NOMO-1 treated with dmso at 0.1 percent for 144 hours (cell line): ENCODE data around the gene SAA2.
"Not testable (repeated sequence)": the region's sequence is repeated elsewhere in the genome, so short reads cannot be mapped to it uniquely, and the experiment has no call there.

Experiments
- DNase-seq: peaks from one replicate; lab custom pipeline; 2025; ENCODE audit not compliant: unreplicated experiment; lab: John Stamatoyannopoulos, UW

The SAA2 gene

DNA sequence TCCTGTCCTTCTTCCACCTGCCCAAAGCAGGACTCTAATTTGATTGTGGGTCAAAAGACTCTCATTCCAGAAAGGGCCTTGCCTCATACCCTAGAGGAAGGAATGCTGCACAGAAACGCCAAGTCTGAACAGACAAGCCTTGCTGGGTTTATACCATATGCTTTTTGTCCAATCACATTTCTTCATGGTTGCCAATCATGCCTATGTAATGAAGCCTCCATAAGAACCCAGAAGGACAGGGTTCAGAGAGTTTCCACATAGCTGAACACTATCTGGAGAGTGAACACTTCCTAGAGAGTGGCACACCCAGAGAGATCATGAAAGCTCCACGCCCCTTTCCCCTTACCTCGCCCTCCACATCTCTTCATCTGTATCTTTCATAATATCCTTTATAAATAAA lies 4.8 kb upstream of the SAA2 start:
- DNase-seq = no peak

DNA sequence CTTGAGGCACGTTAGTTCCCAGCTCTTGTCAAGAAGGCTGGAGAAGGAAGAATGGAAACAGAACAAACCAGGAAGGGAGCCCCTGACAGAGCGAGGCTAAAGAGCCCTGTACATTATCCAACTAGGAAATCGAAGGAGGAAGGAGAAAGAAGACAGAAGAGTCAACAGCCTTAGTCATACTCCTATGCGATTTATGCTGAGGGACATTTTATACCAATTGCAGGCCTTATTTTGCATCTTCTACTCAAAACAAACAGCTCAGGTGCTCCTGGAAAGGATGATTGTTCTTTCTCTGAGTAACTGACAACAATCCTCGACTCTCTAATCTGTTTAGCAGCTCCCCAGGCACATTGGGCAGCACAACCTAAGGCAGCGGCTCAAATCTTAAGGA lies 1.3 kb downstream of the SAA2 start:
- DNase-seq = not testable (repeated sequence)

DNA sequence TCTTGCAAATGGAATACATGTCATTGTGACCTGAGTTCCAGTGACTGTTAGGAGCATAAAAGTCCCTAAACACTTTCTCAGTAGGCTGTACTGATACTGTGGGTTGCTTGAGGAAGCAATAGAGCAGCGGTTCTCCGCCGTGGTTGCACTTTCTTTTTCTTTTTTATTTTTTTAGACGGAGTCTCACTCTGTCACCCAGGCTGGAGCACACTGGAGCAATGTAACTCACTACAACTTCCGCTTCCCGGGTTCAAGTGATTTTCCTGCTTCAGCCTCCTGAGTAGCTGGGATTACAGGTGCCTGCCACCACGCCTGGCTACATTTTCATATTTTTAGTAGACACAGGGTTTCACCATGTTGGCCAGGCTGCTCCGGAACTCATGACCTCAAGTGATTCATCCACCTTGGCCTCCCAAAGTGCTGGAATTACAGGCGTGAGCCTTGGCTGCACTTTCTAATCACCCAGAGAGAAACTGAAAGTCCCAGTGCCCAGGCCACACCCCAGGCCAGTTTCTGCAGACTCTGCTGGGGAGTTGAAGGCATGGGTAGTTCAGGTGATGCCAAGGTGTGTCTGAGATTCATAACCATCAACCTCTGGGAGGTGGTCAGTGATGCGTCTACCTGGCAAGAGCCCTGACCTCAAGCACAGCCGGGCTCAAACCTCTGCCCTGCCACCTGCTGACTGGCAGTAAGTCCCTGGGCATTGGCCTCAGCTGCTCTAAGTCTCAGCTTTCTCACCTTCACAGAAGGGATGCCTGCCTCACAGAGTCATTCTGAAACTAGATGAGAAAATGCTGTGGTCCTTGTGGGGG lies 1.9 kb downstream of the SAA2 start:
- not testable (repeated sequence) for DNase-seq

DNA sequence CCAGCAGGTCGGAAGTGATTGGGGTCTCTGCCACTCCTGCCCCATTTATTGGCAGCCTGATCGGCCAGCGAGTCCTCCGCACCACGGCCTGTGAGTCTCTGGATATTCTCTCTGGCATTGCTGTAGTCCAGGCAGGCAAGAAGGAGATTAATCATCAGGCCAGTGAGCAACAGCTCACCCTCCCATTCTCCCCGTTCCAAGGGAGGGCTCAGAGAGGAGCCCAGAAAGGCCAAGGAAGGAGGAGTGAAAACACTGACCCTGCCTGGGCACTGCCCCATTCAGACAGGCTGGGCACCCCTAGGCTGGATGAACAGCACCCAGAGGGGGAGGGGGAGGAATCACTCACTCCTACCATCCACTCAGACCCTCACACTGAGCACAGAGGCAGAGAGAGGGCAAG lies 3.1 kb downstream of the SAA2 start:
- no peak for DNase-seq

- peak; percentile 28 for DNase-seq
Measured at GRCh38 chr11:18243783-18244362, 4.6 kb downstream of the SAA2 start.

- no peak for DNase-seq
Measured at GRCh38 chr11:18239655-18240054, 8.8 kb downstream of the SAA2 start.

- no peak for DNase-seq
Measured at GRCh38 chr11:18236664-18237356, 11.7 kb downstream of the SAA2 start, which contains the start of gene SAA4. SAA4 (minus strand) TSS chr11:18236802; CDS start chr11:18235926, 876 bp downstream.

DNA sequence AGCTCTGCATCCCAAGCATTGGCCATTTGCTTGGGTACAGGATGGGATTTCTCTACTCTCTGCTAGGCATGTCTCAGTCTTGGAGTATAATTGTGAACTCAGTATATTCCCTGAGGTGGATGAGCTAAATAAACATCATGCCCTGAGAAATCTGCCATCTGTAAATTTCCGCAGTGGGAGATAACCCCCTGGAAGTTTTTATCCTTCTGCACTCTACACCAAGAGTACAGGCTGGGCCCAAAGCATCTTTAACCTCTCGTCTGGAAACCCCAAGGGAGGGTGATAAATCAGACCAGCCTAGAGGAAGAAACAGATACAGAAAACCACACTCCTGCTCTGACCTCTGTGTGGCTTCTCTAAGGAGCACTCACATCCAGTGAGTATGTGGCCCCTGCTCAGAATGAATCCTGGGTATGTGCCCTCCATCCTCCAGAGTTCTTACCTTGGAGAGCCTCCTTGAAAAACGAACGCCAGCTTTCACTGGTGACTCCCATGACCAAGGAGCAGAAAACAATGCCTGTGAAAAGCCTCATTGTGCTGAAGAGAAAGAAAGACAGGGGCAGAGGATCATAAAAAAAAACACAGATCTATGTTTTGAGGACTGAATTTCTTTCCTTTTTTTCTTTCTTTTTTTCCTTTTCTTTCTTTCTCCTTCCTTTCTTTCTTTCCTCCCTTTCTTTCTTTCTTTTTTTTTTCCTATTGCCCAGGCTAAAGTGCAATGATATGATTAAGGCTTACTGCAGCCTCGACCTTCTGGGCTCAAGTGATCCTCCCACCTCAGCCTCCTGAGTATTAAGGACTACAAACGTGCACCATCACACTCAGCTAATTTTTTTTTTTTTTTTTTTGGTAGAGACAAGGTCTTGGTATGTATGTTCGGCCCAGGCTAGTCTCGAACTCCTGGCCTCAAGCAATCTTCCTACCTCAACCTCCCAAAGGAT lies 12.8 kb downstream of the SAA2 start:
- DNase-seq = no peak

- no peak for DNase-seq
Measured at GRCh38 chr11:18233912-18234311, 14.6 kb downstream of the SAA2 start.

GRCh38 chr11:18230859-18231258 lies 17.6 kb downstream of the SAA2 start:
- DNase-seq = no peak

- DNase-seq = no peak
Measured at GRCh38 chr11:18229501-18229900, 19.0 kb downstream of the SAA2 start.

GRCh38 chr11:18225913-18226312 lies 22.6 kb downstream of the SAA2 start:
- DNase-seq = no peak

- no peak for DNase-seq
Measured at GRCh38 chr11:18223591-18224387, 24.7 kb downstream of the SAA2 start.

GRCh38 chr11:18222814-18223421 lies 25.6 kb downstream of the SAA2 start:
- DNase-seq = no peak

GRCh38 chr11:18221274-18221876 lies 27.1 kb downstream of the SAA2 start:
- DNase-seq = no peak

GRCh38 chr11:18209058-18209457 lies 39.4 kb downstream of the SAA2 start:
- DNase-seq = no peak

DNA sequence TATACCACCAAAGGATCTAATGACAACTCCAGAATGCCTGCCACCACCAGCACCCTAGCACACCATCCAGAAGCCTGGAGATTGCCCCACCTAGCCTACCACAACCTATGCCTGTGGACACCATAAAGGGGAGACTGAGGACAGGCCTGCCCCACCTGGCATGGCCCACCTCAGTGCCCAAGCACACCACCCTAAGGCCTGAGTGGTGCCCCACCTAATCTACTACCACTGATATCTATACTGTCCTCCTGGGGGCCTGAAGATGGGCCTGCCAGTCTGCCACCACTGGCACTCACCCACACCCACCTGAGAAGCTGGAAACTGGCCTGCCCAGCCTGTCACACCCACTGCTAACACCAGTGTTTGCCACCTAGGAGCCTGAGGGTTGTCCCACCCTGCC lies 43.7 kb downstream of the SAA2 start:
- no peak for DNase-seq

DNA sequence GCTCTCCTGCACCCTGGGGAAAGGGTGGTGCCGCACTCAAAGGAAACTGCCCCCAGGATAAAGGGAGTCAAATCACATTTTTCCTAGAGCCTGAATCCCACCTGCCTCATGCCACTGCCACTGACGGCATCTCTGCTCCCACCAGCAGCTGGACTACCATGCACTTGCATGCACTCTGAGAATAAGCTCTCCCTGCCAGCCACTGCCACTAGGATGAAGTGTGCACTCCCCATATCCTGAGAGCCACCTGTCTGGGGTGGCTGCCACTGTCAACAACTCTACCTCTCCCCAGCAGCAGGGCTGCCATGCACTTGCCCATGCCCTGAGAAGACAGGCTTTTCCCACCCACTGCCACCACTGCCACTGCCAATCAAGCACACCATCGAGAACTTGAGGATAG lies 44.2 kb downstream of the SAA2 start:
- no peak for DNase-seq

GRCh38 chr11:18203723-18204122 lies 44.7 kb downstream of the SAA2 start:
- DNase-seq = no peak
